ENCODE results near the gene SNX25. TPM values are rescaled to one million over a fixed set of nuclear protein-coding genes. Genes with fewer than 3 reads are reported as not detected.

Gene SNX25
- total and polyA plus RNA-seq, 10 of the 15 experiments (the other 5 are each of a cell fraction or from before 2014, with no cell fraction given): 11.2 to 117 (median 62.8) TPM

GRCh38 chr4:185205697-185206342 is 3.6 kb upstream of the SNX25 start (continued):
- TF ChIP-seq, protein P1, sequence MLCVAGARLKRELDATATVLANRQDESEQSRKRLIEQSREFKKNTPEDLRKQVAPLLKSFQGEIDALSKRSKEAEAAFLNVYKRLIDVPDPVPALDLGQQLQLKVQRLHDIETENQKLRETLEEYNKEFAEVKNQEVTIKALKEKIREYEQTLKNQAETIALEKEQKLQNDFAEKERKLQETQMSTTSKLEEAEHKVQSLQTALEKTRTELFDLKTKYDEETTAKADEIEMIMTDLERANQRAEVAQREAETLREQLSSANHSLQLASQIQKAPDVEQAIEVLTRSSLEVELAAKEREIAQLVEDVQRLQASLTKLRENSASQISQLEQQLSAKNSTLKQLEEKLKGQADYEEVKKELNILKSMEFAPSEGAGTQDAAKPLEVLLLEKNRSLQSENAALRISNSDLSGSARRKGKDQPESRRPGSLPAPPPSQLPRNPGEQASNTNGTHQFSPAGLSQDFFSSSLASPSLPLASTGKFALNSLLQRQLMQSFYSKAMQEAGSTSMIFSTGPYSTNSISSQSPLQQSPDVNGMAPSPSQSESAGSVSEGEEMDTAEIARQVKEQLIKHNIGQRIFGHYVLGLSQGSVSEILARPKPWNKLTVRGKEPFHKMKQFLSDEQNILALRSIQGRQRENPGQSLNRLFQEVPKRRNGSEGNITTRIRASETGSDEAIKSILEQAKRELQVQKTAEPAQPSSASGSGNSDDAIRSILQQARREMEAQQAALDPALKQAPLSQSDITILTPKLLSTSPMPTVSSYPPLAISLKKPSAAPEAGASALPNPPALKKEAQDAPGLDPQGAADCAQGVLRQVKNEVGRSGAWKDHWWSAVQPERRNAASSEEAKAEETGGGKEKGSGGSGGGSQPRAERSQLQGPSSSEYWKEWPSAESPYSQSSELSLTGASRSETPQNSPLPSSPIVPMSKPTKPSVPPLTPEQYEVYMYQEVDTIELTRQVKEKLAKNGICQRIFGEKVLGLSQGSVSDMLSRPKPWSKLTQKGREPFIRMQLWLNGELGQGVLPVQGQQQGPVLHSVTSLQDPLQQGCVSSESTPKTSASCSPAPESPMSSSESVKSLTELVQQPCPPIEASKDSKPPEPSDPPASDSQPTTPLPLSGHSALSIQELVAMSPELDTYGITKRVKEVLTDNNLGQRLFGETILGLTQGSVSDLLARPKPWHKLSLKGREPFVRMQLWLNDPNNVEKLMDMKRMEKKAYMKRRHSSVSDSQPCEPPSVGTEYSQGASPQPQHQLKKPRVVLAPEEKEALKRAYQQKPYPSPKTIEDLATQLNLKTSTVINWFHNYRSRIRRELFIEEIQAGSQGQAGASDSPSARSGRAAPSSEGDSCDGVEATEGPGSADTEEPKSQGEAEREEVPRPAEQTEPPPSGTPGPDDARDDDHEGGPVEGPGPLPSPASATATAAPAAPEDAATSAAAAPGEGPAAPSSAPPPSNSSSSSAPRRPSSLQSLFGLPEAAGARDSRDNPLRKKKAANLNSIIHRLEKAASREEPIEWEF (IDR thresholded peaks at IDR 0.05; ENCODE audit: insufficient replicate concordance, low read depth, low read length): no peak
- no peak for TF ChIP-seq TCF3 (IDR thresholded peaks at IDR 0.05; ENCODE audit: borderline replicate concordance, insufficient read depth, low read depth, low read length)
- TF ChIP-seq ZBTB40 (IDR thresholded peaks at IDR 0.05; ENCODE audit: borderline replicate concordance): no peak
- no peak for TF ChIP-seq NRF1 (conservative IDR thresholded peaks at IDR 0.05; ENCODE audit: low read depth, low read length)
- TF ChIP-seq RAD21 (IDR thresholded peaks at IDR 0.05; ENCODE audit: insufficient read depth, low read depth, low read length): no peak
- TF ChIP-seq HCFC1 (IDR thresholded peaks at IDR 0.05; ENCODE audit: low read length): no peak
- no peak for TF ChIP-seq CEBPB (IDR thresholded peaks at IDR 0.05; ENCODE audit: borderline replicate concordance in 1 of 2, low read depth in 2 of 2, low read length in 2 of 2)
- TF ChIP-seq RUNX3 (IDR thresholded peaks at IDR 0.05; ENCODE audit: low read length): no peak
- no peak for TF ChIP-seq BRCA1 (IDR thresholded peaks at IDR 0.05; ENCODE audit: low read depth, low read length)
- TF ChIP-seq, protein P2, sequence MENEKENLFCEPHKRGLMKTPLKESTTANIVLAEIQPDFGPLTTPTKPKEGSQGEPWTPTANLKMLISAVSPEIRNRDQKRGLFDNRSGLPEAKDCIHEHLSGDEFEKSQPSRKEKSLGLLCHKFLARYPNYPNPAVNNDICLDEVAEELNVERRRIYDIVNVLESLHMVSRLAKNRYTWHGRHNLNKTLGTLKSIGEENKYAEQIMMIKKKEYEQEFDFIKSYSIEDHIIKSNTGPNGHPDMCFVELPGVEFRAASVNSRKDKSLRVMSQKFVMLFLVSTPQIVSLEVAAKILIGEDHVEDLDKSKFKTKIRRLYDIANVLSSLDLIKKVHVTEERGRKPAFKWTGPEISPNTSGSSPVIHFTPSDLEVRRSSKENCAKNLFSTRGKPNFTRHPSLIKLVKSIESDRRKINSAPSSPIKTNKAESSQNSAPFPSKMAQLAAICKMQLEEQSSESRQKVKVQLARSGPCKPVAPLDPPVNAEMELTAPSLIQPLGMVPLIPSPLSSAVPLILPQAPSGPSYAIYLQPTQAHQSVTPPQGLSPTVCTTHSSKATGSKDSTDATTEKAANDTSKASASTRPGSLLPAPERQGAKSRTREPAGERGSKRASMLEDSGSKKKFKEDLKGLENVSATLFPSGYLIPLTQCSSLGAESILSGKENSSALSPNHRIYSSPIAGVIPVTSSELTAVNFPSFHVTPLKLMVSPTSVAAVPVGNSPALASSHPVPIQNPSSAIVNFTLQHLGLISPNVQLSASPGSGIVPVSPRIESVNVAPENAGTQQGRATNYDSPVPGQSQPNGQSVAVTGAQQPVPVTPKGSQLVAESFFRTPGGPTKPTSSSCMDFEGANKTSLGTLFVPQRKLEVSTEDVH (IDR thresholded peaks at IDR 0.05; ENCODE audit: low read depth, partially characterized antibody): no peak
- TF ChIP-seq FOS (IDR thresholded peaks at IDR 0.05; ENCODE audit: borderline replicate concordance, extremely low read depth, insufficient read length): no peak
- TF ChIP-seq CREM (IDR thresholded peaks at IDR 0.05; ENCODE audit: low read depth): no peak
- no peak for TF ChIP-seq ZNF274 (IDR thresholded peaks at IDR 0.05; ENCODE audit: insufficient read depth, insufficient read length)
- no peak for TF ChIP-seq IKZF1 (conservative IDR thresholded peaks at IDR 0.05)
- TF ChIP-seq TAF1 (IDR thresholded peaks at IDR 0.05; ENCODE audit: borderline replicate concordance, low read depth, low read length): no peak
- no peak for TF ChIP-seq RCOR1 (conservative IDR thresholded peaks at IDR 0.05; ENCODE audit: low read depth, low read length)
- no peak for TF ChIP-seq ZZZ3 (IDR thresholded peaks at IDR 0.05; ENCODE audit: control insufficient read depth, insufficient read length, low read depth)
